ENCODE measurements around the gene DMBX1.

DMBX1 gene

GRCh38 chr1:46483589-46483988, 6.0 kb upstream of the DMBX1 start:
- DNase-seq (ENCODE audit: low read depth in 2 of 2): no peak

DNA sequence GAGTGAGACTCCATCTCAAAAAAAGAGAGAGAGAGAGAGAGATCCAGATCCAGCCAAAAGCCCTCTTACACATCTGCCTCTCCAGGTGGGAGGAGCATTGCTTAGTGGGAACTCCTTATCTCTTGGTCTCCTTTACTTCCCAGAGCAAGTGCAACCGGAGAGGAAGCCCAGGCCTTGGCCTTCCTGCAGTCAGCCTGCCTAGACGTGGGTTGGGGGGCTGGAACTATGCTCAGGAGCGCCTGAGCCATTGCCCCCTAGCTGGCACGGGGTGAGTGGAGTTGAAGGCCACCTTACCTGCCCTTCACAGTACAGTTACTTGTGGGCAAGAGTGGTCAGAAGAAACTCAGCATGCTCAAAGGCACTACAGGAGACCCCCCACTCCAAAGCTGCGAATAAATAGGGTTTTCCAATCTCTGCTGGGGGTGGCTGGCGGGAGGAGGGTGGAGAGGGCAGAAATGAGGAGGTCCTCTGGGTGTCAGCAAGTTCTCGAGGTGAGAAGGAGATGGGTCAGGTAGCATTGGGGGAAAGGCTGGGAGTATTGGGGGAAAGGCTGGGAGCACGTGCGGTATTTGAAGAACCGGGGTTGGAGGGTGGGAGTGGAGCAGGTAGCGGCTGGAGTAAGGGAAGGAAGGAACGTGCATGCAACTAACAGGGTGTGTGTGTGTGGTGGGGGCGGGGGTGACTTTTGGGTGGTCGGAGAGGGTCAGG, 4.7 kb upstream of the DMBX1 start:
- no peak for DNase-seq (ENCODE audit: low read depth in 2 of 2)

- no peak for DNase-seq (ENCODE audit: low read depth in 2 of 2)
Measured at GRCh38 chr1:46485564-46486431, 3.8 kb upstream of the DMBX1 start.

DNA sequence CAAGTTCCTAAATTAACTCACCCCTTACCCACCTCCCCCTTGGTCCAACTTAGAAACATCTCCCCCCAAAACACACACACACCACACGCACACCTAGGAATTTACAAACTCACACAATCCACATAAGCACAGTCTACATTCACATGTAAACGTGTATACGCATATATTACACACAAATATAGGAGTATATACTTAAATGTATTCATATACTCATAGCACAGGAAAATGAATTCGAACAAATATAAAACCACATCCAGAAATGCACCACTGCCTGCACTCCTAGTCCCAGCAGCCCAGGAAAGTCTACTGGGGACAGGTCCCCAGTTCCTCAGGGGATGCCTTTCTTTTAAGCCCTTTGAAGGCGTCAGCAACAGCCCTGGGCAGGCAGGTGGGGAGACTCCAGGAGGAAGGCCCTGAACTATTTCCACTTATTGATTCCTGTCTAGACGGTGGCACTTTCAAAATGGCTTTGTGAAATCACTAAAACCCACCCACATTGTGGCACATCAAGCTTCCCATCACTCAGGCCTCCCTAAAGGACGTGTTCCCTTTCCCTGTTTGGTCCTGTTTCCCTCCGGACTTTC, 3.1 kb upstream of the DMBX1 start:
- DNase-seq (ENCODE audit: low read depth in 2 of 2): no peak

- DNase-seq (ENCODE audit: low read depth in 2 of 2): no peak
Measured at GRCh38 chr1:46487818-46488218, 1.8 kb upstream of the DMBX1 start.

DNA sequence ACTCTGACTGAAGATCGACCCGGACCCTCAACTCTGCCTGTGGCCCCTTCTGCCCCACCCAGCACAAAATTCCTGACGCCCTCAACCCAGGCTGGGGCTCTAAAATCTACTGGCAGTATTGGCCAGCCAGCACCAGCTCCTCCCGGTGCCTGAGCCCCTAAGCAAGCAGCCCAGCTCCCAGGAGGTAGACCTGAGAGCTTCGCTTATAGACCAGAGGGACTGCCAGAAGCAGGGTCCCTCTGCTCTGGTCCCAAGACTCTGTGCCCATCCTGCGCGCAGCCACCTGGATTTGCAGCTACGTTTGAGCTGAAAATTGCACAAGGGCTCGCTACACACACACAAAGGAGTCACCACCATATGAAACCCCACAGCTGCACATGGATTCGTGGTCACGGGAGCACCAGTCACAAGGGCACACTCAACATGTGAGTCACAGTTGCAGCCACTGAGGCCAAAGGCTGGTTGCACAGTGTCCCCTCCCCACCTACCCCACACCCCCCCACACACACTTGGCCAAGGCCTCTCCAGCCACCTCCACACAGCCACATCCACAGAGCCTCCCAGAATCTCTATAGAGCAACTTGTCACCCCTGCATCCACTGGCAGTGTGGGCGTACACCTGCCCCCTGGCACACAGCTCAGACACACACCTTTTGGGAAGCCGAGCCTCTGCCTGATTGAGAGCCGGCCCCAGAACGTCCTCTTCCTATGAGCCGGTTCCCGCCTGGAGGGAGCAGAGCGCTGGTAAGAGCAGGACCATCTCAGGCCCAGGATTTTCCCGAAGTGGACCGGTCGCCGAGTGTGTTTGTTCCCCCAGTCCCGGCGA, 1.1 kb upstream of the DMBX1 start:
- DNase-seq (ENCODE audit: low read depth in 2 of 2): no peak

GRCh38 chr1:46489169-46489637, 433 bp upstream of the DMBX1 start:
- peak in 1 of 2 donors; percentile 27 for DNase-seq (ENCODE audit: low read depth in 2 of 2)

DNA sequence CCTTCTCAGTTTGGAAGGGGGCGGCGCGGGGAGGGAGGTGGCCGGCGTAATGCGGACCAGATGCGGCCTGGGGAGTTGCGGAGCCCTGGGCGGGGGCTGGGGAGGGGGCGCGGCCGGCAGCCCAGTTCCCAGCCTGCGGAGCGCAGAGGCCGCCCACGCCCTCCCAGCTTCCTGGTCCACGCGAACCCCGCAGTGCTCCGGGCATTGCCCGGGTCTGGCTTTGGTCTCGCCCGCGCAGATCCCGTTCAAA, 695 bp downstream of the DMBX1 start:
- DNase-seq (ENCODE audit: low read depth in 2 of 2): no peak

- no peak for DNase-seq (ENCODE audit: low read depth in 2 of 2)
Measured at GRCh38 chr1:46490656-46491442, 1.2 kb downstream of the DMBX1 start.

DNA sequence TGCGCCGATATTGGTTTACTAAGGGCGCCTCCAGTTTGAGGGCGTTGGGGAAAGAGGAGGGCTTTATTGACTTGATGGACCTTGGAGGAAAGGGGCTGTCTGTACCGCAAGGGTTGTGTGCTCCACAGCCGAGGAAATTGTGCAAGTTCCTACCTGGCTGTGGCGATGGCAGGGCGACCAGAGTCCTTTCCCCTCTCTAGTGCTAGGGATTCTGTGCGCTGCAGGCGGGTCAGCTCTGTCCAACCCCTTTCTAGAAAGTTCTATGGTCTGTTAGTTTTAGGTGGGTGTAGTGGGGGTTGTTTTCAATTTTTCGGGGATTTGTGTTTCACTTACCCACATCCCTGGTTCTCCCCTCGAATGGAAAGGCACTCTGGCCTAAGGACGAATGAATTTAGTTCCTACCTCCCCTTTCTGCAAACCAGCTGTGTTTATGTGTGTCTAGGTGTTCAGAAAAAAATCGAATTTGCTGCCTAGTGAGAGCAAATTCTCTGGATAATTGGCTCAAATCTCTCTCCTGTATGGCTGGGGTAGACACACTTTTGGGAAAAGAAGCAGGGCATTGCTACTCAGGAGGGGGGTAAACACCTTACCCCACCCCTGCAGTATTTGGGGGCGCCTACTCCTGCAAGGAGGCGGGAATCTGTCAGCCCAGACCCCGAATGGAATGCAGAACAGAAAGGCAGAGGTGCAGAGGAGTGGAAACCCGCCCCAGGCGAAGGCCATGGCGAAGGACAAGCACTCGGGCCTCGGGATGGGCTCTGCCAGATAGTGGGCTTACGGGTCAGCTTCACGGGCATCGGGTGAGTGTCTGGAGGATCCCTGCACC, 2.0 kb downstream of the DMBX1 start:
- DNase-seq (ENCODE audit: low read depth in 2 of 2): no peak

DNA sequence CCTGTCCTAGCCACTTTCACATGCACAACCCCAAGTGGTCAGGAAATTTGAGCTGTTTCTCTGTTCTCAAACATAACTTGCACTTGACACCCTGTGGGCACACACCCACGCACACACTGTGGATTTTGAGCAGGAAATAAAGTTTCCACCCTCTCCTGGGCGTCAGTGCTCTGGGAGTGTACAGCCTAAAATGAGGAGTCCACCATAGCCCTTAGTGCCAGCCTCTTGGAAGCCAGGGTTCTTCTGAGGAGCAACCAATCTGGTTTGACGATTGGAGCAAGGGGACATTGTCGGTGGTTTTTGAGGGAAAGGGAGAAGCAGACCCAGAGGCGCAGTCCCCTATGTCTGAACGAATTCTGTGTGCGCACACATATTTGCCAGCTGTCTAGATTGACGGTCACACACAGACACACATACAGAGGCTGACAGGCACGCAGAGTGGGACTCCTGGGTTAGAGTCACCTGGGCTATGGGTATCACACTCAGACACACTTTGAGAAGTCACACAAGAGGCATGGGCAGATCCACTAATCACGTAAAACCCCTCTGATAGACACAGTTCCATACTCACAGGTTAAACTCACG, 2.7 kb downstream of the DMBX1 start:
- no peak for DNase-seq (ENCODE audit: low read depth in 2 of 2)

- DNase-seq (ENCODE audit: low read depth in 2 of 2): no peak
Measured at GRCh38 chr1:46492871-46493270, 3.2 kb downstream of the DMBX1 start.

GRCh38 chr1:46493316-46494032, 3.8 kb downstream of the DMBX1 start:
- no peak for DNase-seq (ENCODE audit: low read depth in 2 of 2)

GRCh38 chr1:46494910-46495309, 5.3 kb downstream of the DMBX1 start:
- no peak for DNase-seq (ENCODE audit: low read depth in 2 of 2)

- DNase-seq (ENCODE audit: low read depth in 2 of 2): no peak
Measured at GRCh38 chr1:46495778-46496177, 6.1 kb downstream of the DMBX1 start.

DNA sequence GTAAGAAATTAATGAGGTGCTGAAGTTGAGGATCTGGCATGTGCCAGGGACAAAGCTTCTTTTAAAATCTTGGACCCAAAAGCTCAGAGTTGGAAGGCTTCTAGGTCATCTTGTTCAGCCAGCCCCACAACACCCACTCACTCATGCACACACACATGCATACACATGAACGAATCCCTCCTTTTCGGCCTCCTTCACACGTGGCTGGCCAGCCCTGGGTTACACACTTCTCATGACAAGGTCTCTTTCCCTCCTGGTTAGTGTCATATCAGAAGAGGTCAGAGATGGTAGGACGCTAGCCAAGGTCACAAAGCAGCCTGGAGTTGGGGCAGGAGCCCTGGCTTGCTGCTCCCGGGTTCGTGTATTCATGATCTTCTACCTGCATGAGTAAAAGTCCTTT, 6.9 kb downstream of the DMBX1 start:
- DNase-seq (ENCODE audit: low read depth in 2 of 2): no peak

- no peak for DNase-seq (ENCODE audit: low read depth in 2 of 2)
Measured at GRCh38 chr1:46497020-46497419, 7.4 kb downstream of the DMBX1 start.

- no peak for DNase-seq (ENCODE audit: low read depth in 2 of 2)
Measured at GRCh38 chr1:46497665-46498064, 8.0 kb downstream of the DMBX1 start.

GRCh38 chr1:46501528-46501927, 11.9 kb downstream of the DMBX1 start:
- no peak for DNase-seq (ENCODE audit: low read depth in 2 of 2)

Measured in activated CD8-positive, alpha-beta memory T cell treated with anti-CD3 and anti-CD28 coated beads for 4 hours (primary cell).